OCI-M2 (cell line): ENCODE data around the gene GALNT14.
"Not testable (repeated sequence)": the region's sequence is repeated elsewhere in the genome, so short reads cannot be mapped to it uniquely, and the experiment has no call there.

ENCODE experiments used
- DNase-seq: peaks from one replicate; lab custom pipeline; 2025; ENCODE audit not compliant: unreplicated experiment; lab: John Stamatoyannopoulos, UW

The GALNT14 gene

DNA sequence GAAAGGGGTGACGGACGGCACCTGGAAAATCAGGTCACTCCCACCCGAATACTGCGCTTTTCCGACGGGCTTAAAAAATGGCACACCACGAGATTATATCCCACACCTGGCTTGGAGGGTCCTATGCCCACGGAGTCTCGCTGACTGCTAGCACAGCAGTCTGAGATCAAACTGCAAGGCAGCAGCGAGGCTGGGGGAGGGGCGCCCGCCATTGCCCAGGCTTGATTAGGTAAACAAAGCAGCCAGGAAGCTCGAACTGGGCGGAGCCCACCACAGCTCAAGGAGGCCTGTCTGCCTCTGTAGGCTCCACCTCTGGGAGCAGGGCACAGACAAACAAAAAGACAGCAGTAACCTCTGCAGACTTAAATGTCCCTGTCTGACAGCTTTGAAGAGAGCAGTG, 233.8 kb downstream of the GALNT14 start:
- DNase-seq: not testable (repeated sequence)

DNA sequence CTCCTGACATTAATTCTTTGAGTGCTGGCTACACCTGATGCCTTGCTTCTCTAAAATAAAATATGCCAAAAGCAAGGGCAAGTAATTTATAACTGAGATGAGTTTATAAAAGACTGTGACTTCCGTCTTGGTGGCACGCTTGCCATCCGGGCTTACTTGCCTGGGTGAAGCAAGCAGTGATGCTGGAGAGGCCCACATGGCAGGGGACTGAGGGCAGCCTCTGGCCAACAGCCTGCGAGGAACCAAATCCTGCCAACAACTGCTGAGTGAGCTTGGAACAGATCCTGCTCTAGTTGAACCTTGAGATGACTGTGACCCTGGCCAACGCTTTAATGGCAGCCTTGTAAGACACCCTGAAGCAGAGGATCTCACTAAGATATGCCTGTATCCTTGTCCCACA, 234.9 kb downstream of the GALNT14 start:
- DNase-seq: no peak

DNA sequence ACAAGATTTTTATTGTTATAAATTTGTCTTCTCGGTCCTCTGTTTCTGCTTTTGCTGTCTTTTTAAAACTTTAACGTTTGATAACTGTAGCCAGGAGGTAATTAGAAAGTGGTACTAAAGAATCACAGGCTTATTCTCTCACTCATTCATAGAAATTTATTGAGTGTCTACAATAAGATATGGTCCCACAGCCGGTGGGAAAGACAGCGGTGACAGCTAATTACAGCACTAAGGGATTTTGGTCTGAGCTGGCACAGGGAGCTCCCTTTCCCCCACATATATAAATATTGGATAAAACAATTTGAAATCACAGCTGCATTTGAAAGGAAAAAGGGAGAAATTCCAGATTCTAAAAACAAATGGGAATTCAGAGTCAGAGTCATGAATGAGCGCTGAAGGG, 237.9 kb downstream of the GALNT14 start:
- no peak for DNase-seq

DNA sequence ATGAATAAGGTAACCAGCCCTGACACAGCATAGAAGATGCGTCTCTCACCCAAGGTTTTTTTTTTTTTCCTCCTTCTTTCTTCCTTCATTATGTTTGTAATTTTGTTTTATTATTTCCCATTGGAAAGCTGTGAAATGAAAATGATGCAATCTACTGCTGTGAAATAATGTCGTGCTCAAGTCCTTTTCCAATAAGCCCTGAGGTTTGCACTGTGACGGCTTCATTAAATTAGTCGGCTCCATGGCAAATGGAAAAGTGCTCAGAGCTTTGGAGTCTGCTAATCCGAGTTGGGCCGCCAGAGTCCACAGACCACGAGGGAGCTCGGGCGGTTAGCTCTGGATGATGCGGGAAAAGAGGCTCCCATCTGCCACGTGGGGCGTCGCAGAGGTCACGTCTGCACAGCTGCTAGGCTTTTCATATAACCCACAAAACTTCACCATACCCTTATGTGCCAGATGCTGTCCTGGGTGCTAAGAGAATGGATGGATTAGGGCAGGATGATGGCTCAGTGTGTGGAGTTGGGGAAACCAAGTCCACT, 238.7 kb downstream of the GALNT14 start:
- DNase-seq: no peak

DNA sequence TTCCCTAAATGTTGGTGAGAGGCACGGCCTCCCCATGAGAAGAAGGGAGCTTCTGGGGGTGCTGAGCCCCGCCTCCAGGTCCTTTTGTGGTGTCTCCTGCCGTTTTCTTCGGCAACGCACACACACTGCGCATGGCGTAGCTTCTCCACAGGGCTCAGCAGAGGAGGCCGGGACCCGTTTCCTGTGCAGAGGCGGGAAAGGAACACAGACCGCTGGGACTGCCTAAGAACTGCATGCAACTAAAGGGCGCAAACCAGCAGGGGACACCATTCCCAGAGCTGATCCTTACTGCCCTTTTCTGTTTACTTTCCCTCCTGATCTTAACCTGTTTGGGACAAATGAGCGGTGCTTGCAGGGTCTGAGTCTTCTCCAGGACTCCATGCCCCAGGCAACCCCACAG, 240.7 kb downstream of the GALNT14 start:
- no peak for DNase-seq

DNA sequence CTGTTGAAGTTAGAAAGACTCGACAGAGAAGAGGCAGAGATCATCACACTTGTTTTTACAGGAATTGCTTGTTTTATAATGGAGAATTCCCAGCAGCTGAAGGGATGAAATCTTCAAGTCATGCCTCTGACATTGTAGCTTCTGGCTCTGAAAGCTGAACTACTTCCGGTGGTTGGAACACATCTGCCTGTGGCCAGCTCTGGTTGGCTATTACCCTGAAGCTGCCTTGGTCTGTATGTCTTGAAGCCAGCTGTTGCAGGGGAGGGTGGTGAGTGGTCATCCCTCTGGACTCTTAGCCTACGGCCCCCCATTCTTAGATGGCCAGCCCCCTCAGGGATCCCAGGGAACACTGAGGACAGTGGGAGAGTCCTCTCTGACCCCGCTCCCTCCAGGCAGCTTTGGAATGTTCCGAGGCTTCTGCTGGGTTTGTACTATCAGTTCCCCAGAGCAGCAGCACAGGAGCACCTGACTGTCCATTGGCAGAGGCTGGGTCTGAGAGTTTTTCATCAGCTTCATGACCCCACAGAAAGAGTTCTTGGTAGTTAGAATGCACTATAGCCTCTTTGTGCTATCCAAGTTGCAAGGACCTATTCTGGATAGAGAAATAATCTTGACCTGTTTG, 243.6 kb downstream of the GALNT14 start:
- no peak for DNase-seq

DNA sequence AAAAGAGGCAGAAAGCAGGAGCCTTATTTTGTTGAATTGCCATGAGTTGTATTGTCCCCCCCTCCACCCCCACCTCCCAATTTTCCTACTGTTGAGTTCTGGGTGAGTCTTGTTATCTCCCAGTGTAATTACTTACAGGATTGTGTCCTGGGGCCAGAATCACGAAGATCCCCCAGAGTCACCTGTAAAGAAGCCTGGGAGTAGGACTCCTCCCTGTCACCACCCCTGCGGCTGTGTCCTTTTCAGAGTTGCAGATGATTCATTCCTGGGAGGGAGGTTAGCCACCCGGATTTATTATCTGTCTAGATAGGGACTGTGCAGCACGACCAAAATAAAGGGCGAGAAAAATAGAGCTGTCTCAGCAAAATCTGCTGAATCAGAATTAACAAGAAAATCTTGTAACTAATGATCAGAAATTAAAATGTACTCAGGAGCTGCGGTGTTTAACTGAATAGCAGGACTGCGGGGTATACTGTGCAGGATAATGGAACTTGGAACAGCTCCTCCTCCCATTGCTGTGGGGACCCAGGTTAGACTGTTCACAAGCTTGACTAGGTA, 249.3 kb downstream of the GALNT14 start:
- no peak for DNase-seq

DNA sequence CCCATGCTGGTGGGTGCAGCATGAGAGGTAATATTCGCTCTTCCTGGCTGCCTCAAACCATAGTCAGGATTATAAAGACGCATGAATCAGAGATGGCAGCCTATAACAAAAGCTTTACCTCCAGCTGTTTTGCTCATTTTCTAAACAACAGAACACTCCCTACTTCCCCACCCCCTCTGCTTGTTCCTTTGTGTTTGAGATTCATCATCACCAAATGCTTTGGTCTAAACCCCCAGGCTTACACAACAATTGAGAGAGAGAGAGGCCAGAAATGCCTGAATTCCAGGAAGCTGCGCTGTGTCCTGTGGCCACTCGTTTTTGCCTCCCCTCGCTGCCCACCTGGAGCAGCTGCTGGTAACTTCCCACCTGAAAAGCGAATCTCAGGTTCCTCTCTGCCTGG, 252.2 kb downstream of the GALNT14 start:
- no peak for DNase-seq

DNA sequence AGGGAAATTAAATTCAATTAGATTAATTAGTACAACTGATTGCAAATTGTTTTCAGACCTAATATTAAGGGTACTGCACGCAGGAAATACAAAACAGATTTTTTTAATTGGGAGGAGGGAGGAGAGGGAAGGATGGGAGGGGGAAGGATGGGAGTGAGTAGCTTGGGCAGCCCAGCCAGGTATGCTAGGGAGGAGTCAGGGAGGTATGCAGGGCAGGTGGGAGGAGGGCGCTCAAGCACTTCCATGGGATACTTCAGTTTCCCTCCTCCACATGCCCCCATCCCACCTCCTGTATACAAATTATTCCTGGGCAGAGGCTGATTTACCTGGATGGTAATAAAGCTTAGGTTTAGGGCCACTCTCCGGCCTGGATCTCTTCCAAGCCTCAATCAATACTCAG, 254.4 kb downstream of the GALNT14 start:
- DNase-seq: no peak

DNA sequence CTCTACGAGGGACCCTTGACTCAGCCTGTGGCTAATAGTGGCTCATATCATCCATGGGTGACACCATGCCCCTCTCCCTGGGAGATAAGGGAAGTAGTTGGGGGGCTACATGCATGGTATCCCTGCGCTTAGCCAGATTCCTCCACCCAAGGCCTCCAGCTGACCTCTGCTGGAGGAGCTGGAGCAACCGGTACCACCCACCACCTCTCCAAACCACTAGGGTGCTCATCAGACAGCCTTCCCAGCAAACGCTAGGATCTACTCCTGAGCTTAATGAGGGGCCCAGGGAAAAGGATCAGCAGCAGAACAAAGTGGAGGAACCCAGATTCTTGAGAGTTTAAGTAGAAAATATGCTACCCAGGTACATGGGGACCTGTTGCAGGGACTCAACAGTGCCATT, 255.1 kb downstream of the GALNT14 start:
- DNase-seq: no peak

DNA sequence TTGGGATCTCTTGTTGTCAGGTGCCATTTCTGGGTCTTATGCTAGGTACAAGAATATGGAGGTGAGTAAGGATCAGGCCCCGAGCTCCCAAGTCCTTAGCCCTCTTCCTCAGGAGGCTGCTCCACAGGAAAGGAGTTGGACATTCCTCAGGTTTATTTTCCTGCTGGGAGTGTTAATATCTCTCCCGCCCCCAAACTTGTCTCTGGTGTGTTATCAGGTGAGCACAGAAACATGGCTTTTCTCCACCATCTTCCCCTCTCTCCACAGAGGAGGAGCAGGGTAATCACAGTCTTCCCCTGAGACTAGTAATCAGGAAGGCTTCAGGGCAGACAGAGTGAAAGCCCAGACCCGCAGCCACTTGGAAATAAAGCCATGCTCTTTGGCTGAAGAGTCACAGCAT, 257.7 kb downstream of the GALNT14 start:
- no peak for DNase-seq

DNA sequence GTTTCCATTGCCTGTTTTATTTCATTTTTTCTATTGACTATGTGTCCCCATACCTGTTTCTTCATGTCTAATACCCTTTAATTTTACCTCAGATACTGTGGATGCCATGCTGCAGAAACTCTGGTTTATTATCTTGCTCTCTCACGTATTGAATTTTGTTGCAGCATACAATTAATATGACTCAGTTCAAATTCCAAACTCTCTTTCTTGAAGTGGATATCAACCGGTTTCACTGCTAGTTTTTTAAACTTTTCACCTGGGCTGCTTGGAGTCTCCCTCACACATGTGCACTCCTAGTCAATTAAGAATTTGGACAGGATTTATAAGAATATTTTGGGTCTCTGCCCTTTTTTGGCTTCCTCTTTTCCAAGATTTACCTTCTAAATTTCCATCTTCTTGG, 260.4 kb downstream of the GALNT14 start:
- DNase-seq: no peak

DNA sequence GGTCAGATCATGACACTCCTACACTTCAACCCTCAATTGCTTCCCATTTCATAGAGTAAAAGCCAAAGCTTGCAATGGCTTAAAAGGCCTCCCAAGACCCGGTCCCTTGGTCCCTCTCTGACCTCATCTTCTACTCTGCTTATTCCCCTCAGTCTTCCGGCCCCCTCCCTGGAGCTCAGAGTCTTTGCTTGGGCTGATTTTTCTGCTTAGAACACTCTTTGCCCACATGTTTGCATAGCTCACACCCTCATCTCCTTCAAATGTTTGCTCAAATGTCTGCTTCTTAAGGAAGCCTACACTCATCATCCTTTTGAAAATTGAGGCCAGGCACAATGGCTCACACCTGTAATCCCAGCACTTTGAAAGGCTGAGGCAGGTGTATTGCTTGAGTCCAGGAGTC, 265.4 kb downstream of the GALNT14 start:
- no peak for DNase-seq

DNA sequence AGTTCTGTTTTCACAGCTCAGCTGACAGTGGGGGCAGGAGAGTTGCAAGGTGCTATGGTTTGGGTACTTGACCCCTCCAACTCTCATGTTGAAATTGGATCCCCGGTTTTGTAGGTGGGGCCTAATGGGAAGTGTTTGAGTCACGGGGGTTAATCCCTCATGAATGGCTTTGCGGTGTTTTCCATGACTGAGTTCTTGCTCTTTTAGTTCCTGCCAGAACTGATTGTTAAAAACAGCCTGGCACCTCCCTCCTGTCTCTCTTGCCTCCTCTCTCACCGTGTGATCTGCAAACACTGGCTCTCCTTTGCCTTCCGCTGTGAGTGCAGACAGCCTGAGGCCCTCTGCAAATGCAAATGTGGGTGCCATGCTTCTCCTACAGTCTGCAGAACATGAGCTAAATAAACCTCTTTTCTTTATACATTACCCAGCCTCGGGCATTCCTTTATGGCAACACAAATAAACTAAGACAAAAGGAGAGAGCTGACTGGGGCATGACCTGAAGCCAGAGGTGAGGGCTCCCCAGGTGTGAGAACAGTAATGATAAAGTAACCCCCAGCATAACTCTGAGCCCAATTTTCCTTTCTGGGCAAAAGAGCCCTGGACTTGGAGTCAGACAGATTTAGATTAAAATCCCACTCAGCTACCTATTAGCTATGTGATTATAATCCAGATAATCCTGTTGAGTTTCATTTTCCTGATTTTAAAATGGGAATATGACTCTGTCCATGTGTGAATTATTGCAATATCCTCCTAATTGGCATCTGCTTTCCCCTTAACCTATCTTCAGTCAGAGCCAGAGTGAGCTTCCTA, 266.1 kb downstream of the GALNT14 start:
- DNase-seq: no peak

DNA sequence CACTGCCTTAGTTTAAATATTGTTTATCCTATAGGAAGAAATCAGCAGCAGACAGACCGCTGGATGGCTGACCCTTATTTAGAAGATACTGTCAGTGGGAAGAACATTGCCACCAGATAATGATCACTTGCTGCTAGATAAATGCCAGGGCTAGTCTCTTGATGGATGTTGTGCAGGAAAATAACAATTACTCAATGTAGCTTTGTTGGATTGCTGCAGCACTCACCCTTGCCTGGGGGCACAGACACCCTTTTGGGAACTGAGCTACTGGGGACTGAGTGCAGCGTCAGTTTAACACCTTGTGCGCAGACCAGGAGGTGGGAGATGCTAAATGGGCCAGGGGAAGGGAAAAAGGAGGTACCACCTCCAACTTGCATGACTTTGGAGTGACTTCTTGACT, 266.8 kb downstream of the GALNT14 start:
- no peak for DNase-seq

DNA sequence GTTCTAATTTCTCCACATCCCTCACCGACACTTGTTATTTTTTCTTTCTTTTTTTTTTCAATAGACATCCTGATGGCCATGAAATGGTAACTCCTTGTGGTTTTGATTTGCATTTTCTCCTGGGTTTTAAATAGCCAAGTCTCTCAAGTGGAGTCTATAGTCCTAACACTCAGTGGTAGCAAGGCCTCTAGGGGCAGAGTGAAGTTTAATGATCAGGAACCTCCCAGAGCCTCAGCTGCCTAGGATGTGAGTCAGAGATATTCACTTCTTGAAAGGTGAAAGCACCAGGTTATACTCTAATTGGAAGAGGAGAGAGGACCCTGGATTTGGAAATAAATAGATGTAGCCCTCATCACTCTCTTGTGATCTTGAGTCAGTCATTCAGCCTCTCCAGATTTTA, 268.3 kb downstream of the GALNT14 start:
- no peak for DNase-seq

DNA sequence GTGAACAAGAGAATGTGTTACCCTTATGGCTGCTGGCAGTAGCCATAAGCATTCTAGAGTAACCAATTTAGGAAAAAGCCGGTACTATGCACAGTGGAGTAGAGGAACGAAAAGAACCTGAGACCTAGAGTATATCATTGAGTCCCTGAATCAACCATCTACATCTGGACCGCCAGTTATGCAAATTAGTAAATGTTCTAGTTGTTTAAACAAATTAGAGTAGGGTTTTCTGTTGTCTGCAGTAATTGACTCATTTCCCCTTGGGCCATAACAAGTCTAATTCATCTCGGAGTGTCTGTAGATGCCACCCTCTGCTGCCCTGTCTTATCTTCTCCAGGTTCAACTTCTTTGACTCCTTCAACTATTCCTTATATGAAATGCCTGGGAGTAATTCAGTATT, 270.9 kb downstream of the GALNT14 start:
- DNase-seq: no peak

DNA sequence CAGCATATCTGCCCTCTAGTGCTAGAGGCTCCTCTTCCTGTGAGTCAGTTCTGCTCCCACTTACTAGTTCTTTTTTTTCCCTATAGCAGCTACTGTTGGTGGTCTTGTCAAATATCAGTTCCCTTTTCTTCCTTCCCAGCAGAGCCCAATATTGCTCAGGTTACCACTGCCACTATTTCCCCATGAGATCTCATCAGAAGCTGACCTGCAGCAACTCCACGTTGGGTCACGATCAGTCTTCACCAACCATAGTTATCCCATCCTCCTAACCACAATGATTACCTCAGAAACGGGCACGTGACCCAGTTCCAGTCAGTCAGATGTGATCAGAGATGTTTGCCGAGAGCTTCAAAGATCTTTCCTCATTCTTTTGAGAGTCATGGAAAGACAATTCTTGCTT, 271.3 kb downstream of the GALNT14 start:
- DNase-seq: no peak

DNA sequence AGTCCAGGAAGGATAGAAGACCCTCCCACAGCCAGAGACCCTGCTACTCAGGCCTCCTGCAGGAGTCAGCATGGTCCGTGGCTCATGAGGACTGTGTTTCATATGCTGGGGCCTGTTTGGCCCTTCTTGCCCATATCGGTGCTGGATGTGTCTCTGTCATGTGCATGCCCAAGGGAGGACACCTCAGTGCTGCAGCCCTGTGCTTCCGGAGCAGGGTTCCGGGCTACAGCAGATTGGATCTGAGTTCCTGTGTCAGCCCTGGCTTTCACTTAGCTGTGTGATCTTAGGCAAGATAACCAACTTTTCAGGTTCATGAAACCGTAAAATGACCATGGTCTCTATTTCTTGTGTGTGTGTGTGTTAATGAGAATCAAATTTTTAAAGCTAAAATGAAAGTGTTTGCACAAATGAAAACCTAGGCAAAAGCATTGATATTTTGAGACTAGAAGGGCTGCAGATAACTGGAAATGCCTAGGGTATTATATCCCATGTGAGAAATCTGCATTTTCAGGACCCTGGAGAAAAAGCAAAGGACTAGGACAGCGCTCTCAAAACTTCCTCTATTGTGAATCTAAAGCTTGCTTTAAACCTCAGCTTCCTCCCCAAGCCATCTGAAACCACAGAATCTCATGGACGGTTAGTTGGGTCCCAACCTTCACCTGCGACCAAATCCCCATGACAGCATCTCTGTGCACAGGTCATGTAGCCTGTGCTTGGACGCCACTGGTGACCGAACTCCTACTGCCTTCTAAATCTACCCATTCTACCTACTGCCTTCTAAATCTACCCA, 272.2 kb downstream of the GALNT14 start:
- no peak for DNase-seq

DNA sequence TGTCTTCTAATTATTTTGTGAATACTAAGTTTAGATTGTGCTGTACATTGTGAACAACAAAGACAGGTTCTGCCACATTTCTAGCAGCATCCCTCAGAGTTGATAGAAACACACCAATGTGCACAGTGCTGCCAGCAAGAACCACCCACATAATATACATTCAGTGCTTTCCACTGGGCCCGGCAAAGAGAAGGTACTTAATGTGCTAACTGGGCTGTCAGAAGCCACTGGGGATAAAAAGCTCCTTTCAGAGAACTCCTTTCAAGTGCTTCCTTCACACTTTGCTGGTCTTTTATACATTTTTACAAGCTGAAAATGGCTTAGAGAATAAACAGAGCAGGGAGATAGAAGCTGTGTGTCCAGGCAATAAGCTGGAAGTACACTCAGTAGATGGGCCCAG, 273.0 kb downstream of the GALNT14 start:
- DNase-seq: no peak

DNA sequence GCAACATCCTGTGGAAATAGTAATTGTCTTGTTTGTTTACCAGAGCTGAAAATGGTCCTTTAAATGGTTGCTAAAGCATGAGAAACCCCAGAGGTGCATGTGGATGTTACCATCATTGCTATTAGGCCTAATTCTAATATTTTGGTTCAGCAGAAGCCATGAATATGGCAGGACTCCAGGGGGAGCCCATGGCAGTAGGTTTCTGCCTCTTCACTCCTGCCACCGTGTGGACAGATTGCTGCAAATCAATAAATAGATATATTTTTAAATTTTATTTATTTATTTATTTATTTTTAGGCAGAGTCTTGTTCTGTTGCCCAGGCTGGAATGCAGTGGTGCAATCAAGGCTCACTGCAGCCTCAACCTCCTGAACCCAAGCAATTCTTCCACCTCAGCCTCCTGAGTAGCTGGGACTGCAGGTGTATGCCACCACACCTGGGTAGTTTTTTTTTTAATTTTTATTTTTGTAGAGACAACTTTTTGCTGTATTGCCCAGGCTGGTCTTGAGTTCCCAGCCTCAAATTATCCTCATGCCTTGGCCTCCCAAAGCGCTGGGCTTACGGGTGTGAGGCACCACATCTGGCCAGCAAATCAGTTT, 276.1 kb downstream of the GALNT14 start:
- DNase-seq: no peak
